Pons (tissue), 1 donor: ENCODE results near the gene HYAL3.
"Not testable (repeated sequence)": the region's sequence is repeated elsewhere in the genome, so short reads cannot be mapped to it uniquely, and the experiment has no call there.

Experiments used
- DNase-seq: peaks from one replicate; pipeline ENCODE4 v3.0.0-alpha.2; 2016; ENCODE audit warnings: low spot score

HYAL3 gene

GRCh38 chr3:50289130-50289529, 10.1 kb downstream of the HYAL3 start:
- no peak for DNase-seq

GRCh38 chr3:50288387-50289007, 10.7 kb downstream of the HYAL3 start:
- no peak for DNase-seq

GRCh38 chr3:50287262-50287661, 11.9 kb downstream of the HYAL3 start:
- DNase-seq, result no peak

- DNase-seq, result no peak
Measured at GRCh38 chr3:50286322-50287227, 12.6 kb downstream of the HYAL3 start.

DNA sequence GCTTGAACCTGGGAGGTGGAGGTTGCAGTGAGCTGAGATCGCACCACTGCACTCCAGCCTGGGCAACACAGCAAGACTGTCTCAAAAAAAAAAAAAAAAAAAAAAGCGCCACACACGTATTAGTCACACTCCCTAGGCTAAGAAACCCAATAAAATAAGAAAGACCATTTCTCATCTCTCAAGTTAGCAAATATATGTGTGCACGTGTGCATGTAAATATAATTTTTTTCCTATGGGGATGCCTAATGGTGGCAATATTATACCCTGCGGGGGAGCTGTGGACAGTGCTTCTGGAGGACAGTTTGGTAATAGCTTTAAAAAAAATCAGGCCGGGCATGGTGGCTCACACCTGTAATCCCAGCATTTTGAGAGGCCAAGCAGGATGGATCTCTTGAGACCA, 15.1 kb downstream of the HYAL3 start:
- DNase-seq, result not testable (repeated sequence)

GRCh38 chr3:50279255-50280016, 19.8 kb downstream of the HYAL3 start:
- DNase-seq, result no peak

DNA sequence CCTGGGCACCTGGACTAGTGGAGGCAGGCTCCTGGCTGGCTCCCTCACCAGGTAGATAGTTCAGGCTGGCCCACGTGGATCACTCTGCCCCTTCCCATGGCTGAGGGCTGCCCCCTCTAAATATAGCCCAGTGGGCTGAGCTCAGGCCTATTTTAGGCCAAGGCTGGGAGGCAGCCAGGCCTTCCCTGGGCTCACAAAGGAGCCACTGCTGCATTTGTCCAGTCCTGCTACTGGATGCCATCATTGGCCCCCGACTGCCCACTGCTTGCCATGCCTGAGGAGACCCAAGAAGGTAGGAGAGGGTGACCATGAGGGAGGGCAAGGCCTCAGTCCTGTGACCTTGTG, 20.4 kb downstream of the HYAL3 start, which contains the start of gene LSMEM2:
TSS of gene LSMEM2 (plus strand) at position 208 of the 345 bp plus-strand sequence. CDS start at position 235, 27 bp downstream.
- no peak for DNase-seq

DNA sequence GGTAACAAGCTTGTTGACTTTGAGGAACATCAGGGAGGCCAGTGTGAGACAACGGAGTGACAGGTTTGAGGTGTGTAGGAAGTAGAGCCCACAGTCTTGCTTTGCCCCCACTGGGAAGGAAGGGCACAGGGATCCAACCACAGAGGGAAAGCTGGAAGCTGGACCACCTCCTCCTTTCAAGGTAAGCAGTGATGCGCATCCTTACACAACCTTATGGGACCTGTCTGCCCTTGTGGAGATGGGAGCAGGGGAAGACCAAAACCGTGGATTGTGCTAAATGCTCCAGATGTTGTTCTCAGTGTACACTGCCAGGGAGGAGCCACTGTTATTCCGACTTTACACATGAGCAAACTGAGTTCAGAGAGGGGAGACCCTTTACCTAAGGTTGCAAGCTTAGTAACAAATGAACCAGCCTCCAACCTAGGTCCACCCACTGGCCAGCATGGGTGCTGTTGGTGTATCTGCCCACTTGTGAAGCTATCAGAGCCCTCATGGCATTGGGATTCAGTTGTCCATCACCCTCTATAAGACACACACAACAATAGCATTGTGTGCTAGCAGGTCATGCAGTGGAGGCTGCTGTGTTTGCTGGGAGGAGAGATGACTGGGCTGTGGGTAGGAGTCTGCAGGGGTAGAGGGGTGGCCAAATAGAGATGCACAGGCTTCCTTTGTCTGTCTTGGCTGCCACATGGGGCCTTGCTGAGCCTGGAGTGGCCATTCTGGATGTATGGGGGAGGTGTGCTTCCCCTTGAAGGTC, 20.9 kb downstream of the HYAL3 start:
- DNase-seq, result peak; percentile 91

GRCh38 chr3:50276762-50277101, 22.5 kb downstream of the HYAL3 start:
- no peak for DNase-seq

GRCh38 chr3:50275996-50276761, 23.0 kb downstream of the HYAL3 start:
- no peak for DNase-seq

GRCh38 chr3:50275141-50275995, 23.8 kb downstream of the HYAL3 start:
- no peak for DNase-seq

GRCh38 chr3:50274371-50275104, 24.7 kb downstream of the HYAL3 start:
- DNase-seq, result no peak

- no peak for DNase-seq
Measured at GRCh38 chr3:50273689-50274065, 25.5 kb downstream of the HYAL3 start.

GRCh38 chr3:50272911-50273688, 26.1 kb downstream of the HYAL3 start:
- peak; percentile 87 for DNase-seq

DNA sequence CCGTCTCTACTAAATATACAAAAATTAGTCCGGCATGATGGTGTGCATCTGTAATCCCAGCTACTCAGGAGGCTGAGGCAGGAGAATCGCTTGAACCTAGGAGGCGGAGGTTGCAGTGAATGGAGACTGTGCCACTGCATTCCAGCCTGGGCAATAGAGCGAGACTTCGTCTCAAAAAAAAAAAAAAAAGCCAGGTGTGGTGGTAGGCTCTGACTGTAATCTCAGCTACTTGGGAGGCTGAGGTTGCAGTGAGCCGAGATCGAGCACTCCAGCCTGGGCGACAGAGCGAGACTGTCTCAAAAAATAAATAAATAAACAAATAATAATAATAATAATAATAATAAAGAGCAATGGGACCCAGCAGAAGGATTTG, 26.7 kb downstream of the HYAL3 start:
- DNase-seq, result not testable (repeated sequence)

- no peak for DNase-seq
Measured at GRCh38 chr3:50271314-50271936, 27.8 kb downstream of the HYAL3 start.

DNA sequence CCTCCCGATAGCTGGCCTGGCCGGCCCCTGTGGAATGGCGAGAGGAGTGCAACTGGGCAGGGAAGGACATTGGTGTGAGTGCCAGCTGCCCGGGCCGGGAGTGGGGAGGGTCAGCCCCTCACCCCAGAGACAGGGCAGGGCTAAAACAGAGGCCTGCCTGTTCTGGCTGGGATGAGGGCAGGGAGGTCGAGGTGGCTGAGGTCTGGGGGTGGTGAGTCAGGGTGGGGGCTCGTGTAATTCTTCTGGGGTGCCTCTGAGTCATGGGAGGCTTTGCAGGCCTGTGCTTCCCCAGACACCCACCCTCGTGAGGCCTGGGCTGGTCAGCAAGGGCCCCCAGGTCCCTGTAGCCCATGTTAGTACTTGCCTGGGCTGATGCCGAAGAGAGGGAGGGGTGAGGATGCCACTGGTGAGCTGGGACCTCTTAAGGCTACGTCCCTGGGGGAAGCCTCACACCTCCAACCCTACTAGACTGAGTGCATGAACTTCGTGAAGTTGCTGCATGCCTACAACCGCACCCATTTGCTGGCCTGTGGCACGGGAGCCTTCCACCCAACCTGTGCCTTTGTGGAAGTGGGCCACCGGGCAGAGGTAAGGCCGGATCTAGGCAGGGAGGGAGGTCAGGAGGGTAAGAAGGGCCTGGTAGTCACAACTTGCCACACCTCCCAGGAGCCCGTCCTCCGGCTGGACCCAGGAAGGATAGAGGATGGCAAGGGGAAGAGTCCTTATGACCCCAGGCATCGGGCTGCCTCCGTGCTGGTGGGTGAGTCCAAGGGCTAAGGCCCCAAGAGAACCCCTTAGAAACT, 28.6 kb downstream of the HYAL3 start:
- no peak for DNase-seq
